Measurements from ENCODE around the gene TFAP2A.

DNA sequence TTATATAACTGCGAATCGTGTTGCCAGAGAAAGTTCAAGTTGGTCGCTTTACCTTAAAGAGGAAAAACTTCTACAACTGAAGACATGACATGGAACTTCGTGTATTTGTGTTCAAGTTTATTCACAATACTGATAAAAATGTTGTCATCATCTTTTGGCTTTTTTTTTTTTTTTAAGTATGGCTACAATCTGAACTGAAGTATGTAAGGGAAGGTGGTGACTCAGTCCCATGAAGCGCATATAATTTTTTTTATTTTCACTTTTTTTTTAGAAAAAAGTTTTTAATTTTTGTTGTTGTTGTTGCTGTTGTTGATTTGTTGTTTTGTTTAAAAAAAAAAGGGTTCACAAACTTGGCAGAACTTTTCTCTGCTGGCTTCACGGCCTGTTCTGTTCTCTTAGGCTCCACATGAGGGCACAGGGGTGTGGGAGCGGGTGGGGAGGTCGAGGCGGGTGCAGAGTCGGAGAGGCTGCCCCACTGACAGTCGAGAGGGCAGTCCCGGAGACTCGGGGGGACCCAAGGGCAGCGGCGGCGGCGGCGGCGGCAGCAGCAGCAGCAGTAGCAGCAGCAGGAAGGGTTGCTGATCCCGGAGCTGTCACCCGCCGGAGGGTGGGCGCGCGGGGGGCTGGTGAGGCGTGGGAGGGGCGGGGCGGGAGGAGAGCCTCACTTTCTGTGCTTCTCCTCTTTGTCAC is 17.0 kb downstream of the TFAP2A start:
- TF ChIP-seq, protein P1, sequence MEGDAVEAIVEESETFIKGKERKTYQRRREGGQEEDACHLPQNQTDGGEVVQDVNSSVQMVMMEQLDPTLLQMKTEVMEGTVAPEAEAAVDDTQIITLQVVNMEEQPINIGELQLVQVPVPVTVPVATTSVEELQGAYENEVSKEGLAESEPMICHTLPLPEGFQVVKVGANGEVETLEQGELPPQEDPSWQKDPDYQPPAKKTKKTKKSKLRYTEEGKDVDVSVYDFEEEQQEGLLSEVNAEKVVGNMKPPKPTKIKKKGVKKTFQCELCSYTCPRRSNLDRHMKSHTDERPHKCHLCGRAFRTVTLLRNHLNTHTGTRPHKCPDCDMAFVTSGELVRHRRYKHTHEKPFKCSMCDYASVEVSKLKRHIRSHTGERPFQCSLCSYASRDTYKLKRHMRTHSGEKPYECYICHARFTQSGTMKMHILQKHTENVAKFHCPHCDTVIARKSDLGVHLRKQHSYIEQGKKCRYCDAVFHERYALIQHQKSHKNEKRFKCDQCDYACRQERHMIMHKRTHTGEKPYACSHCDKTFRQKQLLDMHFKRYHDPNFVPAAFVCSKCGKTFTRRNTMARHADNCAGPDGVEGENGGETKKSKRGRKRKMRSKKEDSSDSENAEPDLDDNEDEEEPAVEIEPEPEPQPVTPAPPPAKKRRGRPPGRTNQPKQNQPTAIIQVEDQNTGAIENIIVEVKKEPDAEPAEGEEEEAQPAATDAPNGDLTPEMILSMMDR (IDR thresholded peaks at IDR 0.05): no peak
- no peak for TF ChIP-seq POLR2AphosphoS5 (IDR thresholded peaks at IDR 0.05)
